HL-60/S4 (cell line): ENCODE data around the gene TOR4A.

ENCODE experiments used
- in situ Hi-C: fragments of 300-500 bp; cut with MboI; formaldehyde crosslinking; loops from 2 replicates; pipeline ENCODE4 v1.14.3; 2022; ENCODE audit warnings: low sequenced_read_pairs

TOR4A gene

GRCh38 chr9:137331929-137332328 lies 54.4 kb downstream of the TOR4A start:
- in situ Hi-C loops: no loop called here
